Neural progenitor cell (in vitro differentiated cells): ENCODE data around the gene NUCB1. TPM values are rescaled to one million over a fixed set of nuclear protein-coding genes. Genes with fewer than 3 reads are reported as not detected.
"Not testable (repeated sequence)": the region's sequence is repeated elsewhere in the genome, so short reads cannot be mapped to it uniquely, and the experiment has no call there.

Experiments
- DNase-seq: peaks from one replicate; pipeline ENCODE4 v3.0.0-alpha.2; 2016; ENCODE audit warnings: low spot score
- H2AFZ ChIP-seq: fragments of 200-600 bp; sonication (generic); replicated peaks from 2 replicates; pipeline ENCODE4 v1.6.1; 2016; ENCODE audit warnings: antibody characterized with exemption
- H3F3A ChIP-seq: fragments of 200-600 bp; sonication (generic); 2 replicates; pipeline ENCODE4 v1.6.1; 2016; ENCODE audit warnings: antibody characterized with exemption, low read depth
- H3K27ac ChIP-seq: fragments of 200-600 bp; sonication (generic); 2 replicates; pipeline ENCODE4 v1.5.1; 2016; ENCODE audit warnings: mild to moderate bottlenecking
- H3K27me3 ChIP-seq: fragments of 200-600 bp; sonication (generic); 2 replicates; pipeline ENCODE4 v1.6.1; 2016; ENCODE audit warnings: mild to moderate bottlenecking, moderate library complexity
- H3K36me3 ChIP-seq: fragments of 200-600 bp; sonication (generic); 2 replicates; pipeline ENCODE4 v1.5.1; 2016
- H3K4me1 ChIP-seq: fragments of 200-600 bp; sonication (generic); 2 replicates; pipeline ENCODE4 v1.6.1; 2016; ENCODE audit warnings: mixed run types
- H3K4me2 ChIP-seq: fragments of 200-600 bp; sonication (generic); 2 replicates; pipeline ENCODE4 v1.6.1; 2016
- H3K4me3 ChIP-seq: fragments of 200-600 bp; sonication (generic); 2 replicates; pipeline ENCODE4 v1.5.1; 2016
- H3K79me2 ChIP-seq: fragments of 200-600 bp; sonication (generic); 2 replicates; pipeline ENCODE4 v1.6.1; 2016; ENCODE audit warnings: low read depth
- H3K9ac ChIP-seq: fragments of 200-600 bp; sonication (generic); 2 replicates; pipeline ENCODE4 v1.6.1; 2016
- H3K9me3 ChIP-seq: fragments of 200-600 bp; sonication (generic); 2 replicates; pipeline ENCODE4 v1.5.1; 2016; ENCODE audit warnings: low read depth
- H4K20me1 ChIP-seq: fragments of 200-600 bp; sonication (generic); 2 replicates; pipeline ENCODE4 v1.6.1; 2016; ENCODE audit warnings: low read depth
- H3K27ac Mint-ChIP-seq: 3 replicates; pipeline ENCODE4 v1.8.0; 2021; ENCODE audit warnings: mixed read lengths
- H3K27me3 Mint-ChIP-seq: 2 replicates; pipeline ENCODE4 v1.8.0; 2022; ENCODE audit warnings: low read depth, mild to moderate bottlenecking, inconsistent platforms, moderate library complexity, mixed read lengths; ENCODE audit not compliant: insufficient read depth
- H3K36me3 Mint-ChIP-seq: 3 replicates; pipeline ENCODE4 v1.8.0; 2021; ENCODE audit warnings: mixed read lengths
- H3K4me1 Mint-ChIP-seq: 3 replicates; pipeline ENCODE4 v1.8.0; 2021; ENCODE audit warnings: mixed read lengths
- H3K4me3 Mint-ChIP-seq: 3 replicates; pipeline ENCODE4 v1.8.0; 2021; ENCODE audit warnings: mild to moderate bottlenecking, moderate library complexity, mixed read lengths
- H3K9me3 Mint-ChIP-seq: 3 replicates; pipeline ENCODE4 v1.8.0; 2020; ENCODE audit warnings: mixed read lengths
- EZH2 ChIP-seq: fragments of 200-600 bp; sonication (generic); IDR thresholded peaks from 2 replicates; pipeline ENCODE4 v1.6.1; 2017; ENCODE audit warnings: antibody characterized with exemption, mild to moderate bottlenecking, moderate library complexity
- EZH2phosphoT487 ChIP-seq: fragments of 200-600 bp; sonication (generic); IDR thresholded peaks from 2 replicates; pipeline ENCODE4 v1.6.1; 2017; ENCODE audit warnings: antibody characterized with exemption
- total RNA-seq: library from RNA; depleted of rRNA; stranded (reverse); fragments of >200 nt; gene quantifications from 2 replicates; pipeline ENCODE4 v1.2.3, GENCODE V29; 2015; ENCODE audit warnings: low replicate concordance
- TF ChIP-seq, protein P1 (sequence below): fragments of 200-600 bp; sonication (generic); IDR thresholded peaks from 2 replicates; pipeline ENCODE4 v1.5.1; 2017; ENCODE audit warnings: antibody characterized with exemption, mild to moderate bottlenecking

The NUCB1 gene
- total RNA-seq, 1 donor from 2014 or later = 73.5 TPM

- H3K27ac Mint-ChIP-seq = no peak overlapping the region
Measured at GRCh38 chr19:48905664-48906063, 5.6 kb downstream of the NUCB1 start.

DNA sequence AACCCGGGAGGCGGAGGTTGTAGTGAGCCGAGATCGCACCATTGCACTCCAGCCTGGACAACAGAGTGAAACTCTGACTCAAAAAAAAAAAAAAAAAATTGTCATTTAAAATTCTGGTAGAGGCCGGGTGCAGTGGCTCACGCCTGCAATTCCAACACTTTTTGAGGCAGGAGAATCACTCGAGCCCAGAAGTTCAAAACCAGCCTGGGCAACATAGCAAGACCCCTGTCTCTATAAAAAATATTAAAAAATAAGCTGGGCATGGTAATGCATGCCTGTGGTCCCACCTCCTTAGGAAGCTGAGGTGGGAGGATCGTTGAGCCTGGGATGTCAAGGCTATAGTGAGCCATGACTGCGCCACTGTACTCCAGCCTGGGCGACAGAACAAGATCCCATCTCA lies 6.2 kb downstream of the NUCB1 start:
- H3K4me1 Mint-ChIP-seq = peaks cover 2% of the 10 kb centered on the region
- no peak overlapping the region for H3K27ac Mint-ChIP-seq
- no peaks in the 10 kb centered on the region for H3K36me3 ChIP-seq
- H3F3A ChIP-seq = no peaks in the 10 kb centered on the region
- no peak overlapping the region for H2AFZ ChIP-seq
- no peak overlapping the region for H3K4me2 ChIP-seq
- no peak overlapping the region for H3K4me3 Mint-ChIP-seq
- no peak for DNase-seq
- no peaks in the 10 kb centered on the region for H3K9me3 ChIP-seq
- no peak overlapping the region for H3K27ac ChIP-seq
- H4K20me1 ChIP-seq = peaks cover 3% of the 10 kb centered on the region
- H3K9me3 Mint-ChIP-seq = no peaks in the 10 kb centered on the region
- peaks cover 2% of the 10 kb centered on the region for H3K27me3 Mint-ChIP-seq
- H3K4me1 ChIP-seq = no peaks in the 10 kb centered on the region
- H3K4me3 ChIP-seq = no peak overlapping the region
- peaks cover 25% of the 10 kb centered on the region for H3K36me3 Mint-ChIP-seq
- peaks cover 12% of the 10 kb centered on the region for H3K79me2 ChIP-seq
- TF ChIP-seq EZH2phosphoT487 = no peak
- TF ChIP-seq, protein P1, sequence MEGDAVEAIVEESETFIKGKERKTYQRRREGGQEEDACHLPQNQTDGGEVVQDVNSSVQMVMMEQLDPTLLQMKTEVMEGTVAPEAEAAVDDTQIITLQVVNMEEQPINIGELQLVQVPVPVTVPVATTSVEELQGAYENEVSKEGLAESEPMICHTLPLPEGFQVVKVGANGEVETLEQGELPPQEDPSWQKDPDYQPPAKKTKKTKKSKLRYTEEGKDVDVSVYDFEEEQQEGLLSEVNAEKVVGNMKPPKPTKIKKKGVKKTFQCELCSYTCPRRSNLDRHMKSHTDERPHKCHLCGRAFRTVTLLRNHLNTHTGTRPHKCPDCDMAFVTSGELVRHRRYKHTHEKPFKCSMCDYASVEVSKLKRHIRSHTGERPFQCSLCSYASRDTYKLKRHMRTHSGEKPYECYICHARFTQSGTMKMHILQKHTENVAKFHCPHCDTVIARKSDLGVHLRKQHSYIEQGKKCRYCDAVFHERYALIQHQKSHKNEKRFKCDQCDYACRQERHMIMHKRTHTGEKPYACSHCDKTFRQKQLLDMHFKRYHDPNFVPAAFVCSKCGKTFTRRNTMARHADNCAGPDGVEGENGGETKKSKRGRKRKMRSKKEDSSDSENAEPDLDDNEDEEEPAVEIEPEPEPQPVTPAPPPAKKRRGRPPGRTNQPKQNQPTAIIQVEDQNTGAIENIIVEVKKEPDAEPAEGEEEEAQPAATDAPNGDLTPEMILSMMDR = no peak
- TF ChIP-seq EZH2 = no peak
- H3K9ac ChIP-seq = no peak overlapping the region
- no peaks in the 10 kb centered on the region for H3K27me3 ChIP-seq

More at GRCh38 chr19:48905664-48906063, 5.6 kb downstream of the NUCB1 start:
- no peak overlapping the region for H2AFZ ChIP-seq
- H3K9ac ChIP-seq = no peak overlapping the region
- no peak overlapping the region for H3K4me2 ChIP-seq
- no peaks in the 10 kb centered on the region for H3F3A ChIP-seq
- Mint-ChIP-seq H3K4me1 (peaks cover 7% of the 10 kb centered on the region), H3K27me3 (peaks cover 2% of the 10 kb centered on the region), H3K9me3 (no peaks in the 10 kb centered on the region), H3K36me3 (peaks cover 20% of the 10 kb centered on the region), H3K4me3 (no peak overlapping the region)
- H3K9me3 ChIP-seq = no peaks in the 10 kb centered on the region
- TF ChIP-seq, protein P1 = no peak
- TF ChIP-seq EZH2phosphoT487 (no peak), EZH2 (no peak)
- DNase-seq = no peak
- peaks cover 4% of the 10 kb centered on the region for H4K20me1 ChIP-seq
- no peak overlapping the region for H3K27ac ChIP-seq
- H3K36me3 ChIP-seq = no peaks in the 10 kb centered on the region
- H3K27me3 ChIP-seq = no peaks in the 10 kb centered on the region
- H3K79me2 ChIP-seq = peaks cover 19% of the 10 kb centered on the region
- no peak overlapping the region for H3K4me3 ChIP-seq
- no peaks in the 10 kb centered on the region for H3K4me1 ChIP-seq

DNA sequence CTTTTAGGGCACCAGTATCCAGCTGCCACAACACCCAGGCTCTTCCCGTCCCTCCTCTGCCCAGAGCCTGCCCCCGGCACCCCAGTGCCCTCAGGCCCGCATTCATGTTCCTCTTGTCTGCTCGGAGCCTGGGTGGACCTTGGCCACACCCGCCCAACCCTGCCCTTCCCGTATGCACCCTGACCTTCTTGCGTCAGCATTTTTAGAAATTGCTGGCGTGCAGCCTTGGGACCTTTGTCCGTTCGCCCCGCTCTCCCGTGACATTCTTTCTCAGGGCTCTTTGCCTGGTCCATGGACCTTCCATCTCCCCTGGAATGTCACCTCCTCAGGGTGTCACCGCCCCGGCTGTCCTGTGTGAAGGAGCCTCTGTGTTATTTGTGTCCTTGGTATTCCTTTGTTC lies 7.6 kb downstream of the NUCB1 start:
- Histone ChIP-seq H3K4me3 (no peak overlapping the region), H4K20me1 (no peaks in the 10 kb centered on the region), H3K36me3 (no peaks in the 10 kb centered on the region), H3F3A (no peaks in the 10 kb centered on the region), H3K27ac (no peak overlapping the region), H3K27me3 (no peaks in the 10 kb centered on the region), H3K9me3 (no peaks in the 10 kb centered on the region), H3K4me2 (no peak overlapping the region), H3K9ac (no peak overlapping the region), H3K79me2 (no peaks in the 10 kb centered on the region), H2AFZ (no peak overlapping the region), H3K4me1 (no peaks in the 10 kb centered on the region)
- no peaks in the 10 kb centered on the region for H3K9me3 Mint-ChIP-seq
- TF ChIP-seq, protein P1 = no peak
- no peak for TF ChIP-seq EZH2phosphoT487
- TF ChIP-seq EZH2 = no peak
- no peak for DNase-seq
- no peak overlapping the region for H3K27ac Mint-ChIP-seq
- H3K27me3 Mint-ChIP-seq = peaks cover 2% of the 10 kb centered on the region
- peaks cover 25% of the 10 kb centered on the region for H3K36me3 Mint-ChIP-seq
- no peak overlapping the region for H3K4me3 Mint-ChIP-seq
- H3K4me1 Mint-ChIP-seq = no peaks in the 10 kb centered on the region

DNA sequence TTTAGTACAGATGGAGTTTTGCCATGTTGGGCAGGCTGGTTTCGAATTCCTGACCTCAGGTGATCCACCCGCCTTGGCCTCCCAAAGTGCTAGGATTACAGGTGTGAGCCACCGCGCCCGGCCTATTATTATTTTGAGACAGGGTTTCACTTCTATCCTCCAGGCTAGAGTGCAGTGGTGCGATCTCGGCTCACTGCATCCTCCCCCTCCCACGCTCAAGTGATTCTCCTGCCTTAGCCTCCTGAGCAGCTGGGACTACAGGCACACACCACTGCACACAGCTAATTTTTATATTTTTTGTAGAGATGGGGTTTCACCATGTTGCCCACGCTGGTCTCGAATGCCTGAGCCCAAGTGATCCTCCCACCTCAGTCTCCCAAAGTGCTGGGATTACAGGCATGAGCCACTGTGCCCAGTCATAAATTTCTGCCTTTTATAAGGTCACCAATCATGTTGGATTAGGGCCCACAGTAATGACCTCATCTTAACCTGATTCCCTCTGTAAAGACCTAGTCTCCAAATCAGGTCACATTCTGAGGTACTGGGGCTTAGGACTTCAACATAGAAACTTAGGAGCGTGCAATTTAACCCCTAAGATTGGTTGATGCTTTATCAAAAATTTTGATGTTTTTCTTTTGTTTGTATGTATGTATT lies 9.4 kb downstream of the NUCB1 start:
- not testable (repeated sequence) for H3K9ac ChIP-seq, H3K4me3 ChIP-seq, H3K36me3 ChIP-seq, H4K20me1 ChIP-seq, H3K27me3 Mint-ChIP-seq, H3K4me2 ChIP-seq, H3F3A ChIP-seq, H3K9me3 ChIP-seq, DNase-seq, H3K27ac ChIP-seq, H3K79me2 ChIP-seq, H3K9me3 Mint-ChIP-seq, H3K4me1 Mint-ChIP-seq, H3K27ac Mint-ChIP-seq, H3K27me3 ChIP-seq, H3K4me3 Mint-ChIP-seq, H2AFZ ChIP-seq, H3K4me1 ChIP-seq
- H3K36me3 Mint-ChIP-seq = peaks cover 36% of the 10 kb centered on the region
